ENCODE measurements around the gene DBN1. TPM values are rescaled to one million over a fixed set of nuclear protein-coding genes. Genes with fewer than 3 reads are reported as not detected.
A peak's percentile ranks its signal among the peaks of the same experiment; 100 is the strongest.

Gene DBN1
- total RNA-seq (53.9 TPM), polyA plus RNA-seq (96.5 TPM)

DNA sequence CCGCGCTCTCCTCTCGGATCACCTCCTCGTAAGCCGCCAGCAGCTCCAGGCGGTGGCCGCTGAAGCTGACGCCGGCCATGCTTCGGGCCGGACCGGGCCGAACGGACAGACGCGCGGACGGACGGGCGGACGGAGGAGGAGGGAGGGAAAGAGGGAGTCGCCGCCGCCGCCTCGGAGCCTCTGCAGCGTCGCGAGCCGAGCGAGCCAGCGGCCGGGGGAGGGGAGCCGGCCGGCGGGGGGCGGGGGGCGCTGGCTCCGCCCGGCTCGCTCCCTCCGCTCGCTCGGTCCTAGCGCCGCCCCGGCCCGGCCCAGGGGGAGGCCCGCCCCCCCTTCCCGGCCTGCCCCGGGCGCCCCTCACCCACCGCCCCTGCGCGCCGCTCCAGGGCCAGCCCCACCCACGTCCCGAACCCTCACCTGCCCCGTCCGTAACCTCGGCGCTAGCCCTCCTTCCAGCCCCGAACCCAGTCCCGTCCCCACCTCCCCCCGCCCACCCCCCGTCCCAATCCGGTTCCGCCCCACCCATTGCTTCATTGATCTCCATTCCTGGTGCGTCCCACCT, at the start of gene DBN1:
TSS of gene DBN1 (minus strand) at position 192 of the 559 bp plus-strand sequence. CDS start at position 79, 113 bp downstream.
- Histone ChIP-seq H3K4me1 (ENCODE audit: insufficient read depth) (no peaks in the 10 kb centered on the region), H3K4me3 (ENCODE audit: low read depth, low read length) (peak within 1 kb of the TSS; percentile 87), H3K27ac (ENCODE audit: low read depth) (no peak within 1 kb of the TSS), H3K36me3 (ENCODE audit: insufficient read depth) (no peaks in the 10 kb centered on the region)
- DNase-seq (ENCODE audit: extremely low spot score): no peak
- WGBS: 2% methylated on average over 64 of the region's 69 CpGs

DNA sequence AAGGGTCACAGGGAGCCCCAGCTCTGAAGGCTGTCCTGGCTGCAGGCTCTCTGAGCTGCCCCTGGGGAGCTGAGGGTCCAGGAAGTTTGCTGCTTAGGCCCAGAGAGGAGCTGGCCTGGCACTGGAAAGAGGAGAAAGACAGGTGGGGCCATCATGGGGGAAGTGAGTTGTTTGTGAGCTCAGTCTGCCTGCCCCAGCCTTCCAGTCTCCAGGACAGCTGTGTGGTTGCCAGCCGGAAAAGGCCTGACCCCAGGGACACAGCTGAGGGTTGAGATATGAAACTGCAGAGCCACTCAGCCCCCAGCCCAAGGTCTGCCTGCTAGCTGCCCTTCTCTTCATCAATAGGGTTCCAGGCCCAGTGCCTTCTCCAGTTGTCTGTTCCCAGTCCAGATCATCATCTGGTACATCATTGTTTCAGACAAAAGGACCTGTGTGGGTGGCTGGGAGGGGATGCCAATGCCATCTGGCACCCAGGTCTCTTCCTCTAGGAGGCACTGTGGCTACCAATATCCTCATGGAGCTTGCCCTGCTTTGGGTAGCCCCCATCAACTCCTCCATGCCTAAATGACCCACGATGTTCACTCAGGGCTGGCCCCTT, 47.6 kb upstream of the DBN1 start:
- H3K4me1 ChIP-seq (ENCODE audit: insufficient read depth): no peaks in the 10 kb centered on the region
- H3K36me3 ChIP-seq (ENCODE audit: insufficient read depth): no peaks in the 10 kb centered on the region
- no peak for DNase-seq (ENCODE audit: extremely low spot score)
- 78% methylated on average over 2 of the region's 2 CpGs for WGBS
- no peak overlapping the region for H3K4me3 ChIP-seq (ENCODE audit: low read depth, low read length)
- H3K27ac ChIP-seq (ENCODE audit: low read depth): no peak overlapping the region

DNA sequence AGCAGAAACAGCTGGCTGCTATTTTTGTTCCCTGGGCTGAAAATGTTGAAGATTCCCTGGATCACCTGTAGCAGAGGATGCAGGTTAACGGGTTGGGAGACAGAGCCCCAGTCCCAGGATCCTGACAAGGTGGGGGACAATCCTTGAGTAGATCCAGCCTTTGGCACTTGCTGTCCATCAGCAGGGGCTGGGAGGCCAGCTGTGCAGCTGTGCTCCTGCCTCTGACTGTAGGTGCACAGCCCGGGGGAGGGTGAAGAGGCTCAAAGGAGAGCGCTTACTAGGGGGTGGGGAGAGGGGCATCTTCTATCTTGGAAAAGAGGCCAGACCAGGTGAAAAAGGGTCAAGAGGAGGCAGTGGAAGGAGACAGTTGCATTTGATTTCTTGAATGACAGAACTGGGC, 46.8 kb upstream of the DBN1 start:
- no peak overlapping the region for H3K27ac ChIP-seq (ENCODE audit: low read depth)
- DNase-seq (ENCODE audit: extremely low spot score): no peak
- 94% methylated on average over 3 of the region's 3 CpGs for WGBS

DNA sequence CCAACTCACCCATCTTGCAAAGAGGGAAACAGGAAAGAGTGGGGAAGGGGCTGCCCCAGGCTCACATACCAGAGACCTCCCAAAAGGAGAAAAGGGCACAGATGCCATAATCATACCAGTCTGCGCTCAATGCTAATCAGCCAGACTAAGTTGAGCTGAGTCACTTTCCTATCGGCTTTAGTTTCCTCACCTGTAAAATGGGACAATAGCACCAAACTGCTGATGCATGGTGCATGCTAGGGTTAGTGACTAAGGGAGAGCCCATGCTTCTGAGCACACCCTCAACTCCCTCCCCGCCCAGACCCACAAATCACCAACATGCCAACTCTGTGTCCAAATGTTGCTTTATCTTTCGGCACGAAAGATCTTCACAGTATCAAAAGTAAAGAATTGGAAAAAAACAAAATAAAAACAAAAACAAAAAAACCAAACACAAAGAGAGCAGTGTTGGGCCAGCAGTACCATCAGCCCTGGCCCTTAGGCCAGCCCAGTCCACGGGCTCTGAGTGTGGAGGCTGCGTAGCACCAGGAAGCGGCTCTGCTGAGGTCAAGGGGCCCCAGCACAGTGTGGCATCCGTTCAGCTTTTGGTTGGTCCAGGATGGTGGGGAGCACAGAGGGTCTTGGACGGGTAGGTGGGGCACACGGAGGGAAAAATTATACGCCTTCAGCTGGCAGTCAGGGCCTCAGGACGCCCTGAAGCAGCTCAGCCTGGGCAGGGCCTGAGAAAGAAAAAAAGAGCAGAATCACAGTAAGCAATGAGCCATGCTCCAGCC, 46.2 kb upstream of the DBN1 start:
- WGBS: 93% methylated on average over 13 of the region's 13 CpGs
- no peaks in the 10 kb centered on the region for H3K36me3 ChIP-seq (ENCODE audit: insufficient read depth)
- no peak for DNase-seq (ENCODE audit: extremely low spot score)
- H3K4me3 ChIP-seq (ENCODE audit: low read depth, low read length): no peak overlapping the region
- H3K27ac ChIP-seq (ENCODE audit: low read depth): no peak overlapping the region
- H3K4me1 ChIP-seq (ENCODE audit: insufficient read depth): no peaks in the 10 kb centered on the region

More for the DNA sequence above, 46.8 kb upstream of the DBN1 start:
- no peak overlapping the region for H3K4me3 ChIP-seq (ENCODE audit: low read depth, low read length)
- H3K4me1 ChIP-seq (ENCODE audit: insufficient read depth): no peaks in the 10 kb centered on the region
- H3K36me3 ChIP-seq (ENCODE audit: insufficient read depth): no peaks in the 10 kb centered on the region

DNA sequence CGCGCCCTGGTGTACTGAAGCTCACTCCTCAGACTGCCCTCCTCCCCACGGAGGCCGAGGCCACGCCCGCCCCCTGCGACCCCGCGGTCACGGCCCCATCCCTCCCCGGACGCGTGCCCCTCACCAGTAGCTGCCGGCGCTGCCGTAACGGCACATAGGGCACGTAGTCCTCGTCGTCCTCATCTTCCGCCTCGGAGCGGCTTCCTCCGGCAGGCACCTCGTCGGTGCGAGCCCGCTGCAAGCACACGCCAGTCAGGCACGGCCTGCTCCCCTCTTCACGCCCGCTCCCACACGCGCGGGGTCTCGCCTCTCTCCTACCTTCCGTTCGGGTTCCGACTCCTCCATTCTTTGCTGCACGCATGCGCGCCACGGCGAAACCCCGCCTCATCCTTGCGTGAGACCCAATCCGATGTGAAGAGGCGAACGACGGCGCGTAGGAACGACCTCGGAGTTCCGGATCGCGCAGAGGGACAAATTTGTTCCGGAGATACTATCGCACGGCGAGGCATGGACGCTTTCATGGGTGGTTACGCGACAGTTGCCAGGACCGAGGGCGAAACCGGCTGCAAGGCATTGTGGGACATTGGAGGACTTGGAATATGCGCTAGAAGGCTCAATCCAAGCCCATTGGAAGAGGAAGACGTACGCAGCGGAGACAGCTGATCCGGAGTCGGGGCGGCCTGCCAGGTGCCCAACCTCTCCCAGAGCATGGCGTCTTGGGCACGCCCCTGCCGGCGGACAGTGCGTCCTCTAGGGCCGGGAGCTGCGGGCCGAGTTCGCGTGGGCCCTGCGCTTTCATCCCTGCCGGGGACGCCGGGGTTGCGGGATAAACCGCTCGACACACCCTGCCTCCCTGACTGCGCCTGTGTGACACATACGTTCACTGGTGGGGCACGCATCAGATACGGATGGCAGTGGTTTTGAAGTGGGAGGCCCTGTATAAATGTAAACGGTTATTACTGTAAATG, 43.5 kb upstream of the DBN1 start, which contains the start of gene DDX41:
TSS of gene DDX41 (minus strand) at position 361 of the 968 bp plus-strand sequence. CDS start at position 345, 16 bp downstream.
- WGBS: under 1% methylated on average over 96 of the region's 96 CpGs
- Histone ChIP-seq H3K4me3 (ENCODE audit: low read depth, low read length) (peak within 1 kb of the TSS; percentile 92), H3K36me3 (ENCODE audit: insufficient read depth) (no peaks in the 10 kb centered on the region), H3K4me1 (ENCODE audit: insufficient read depth) (no peaks in the 10 kb centered on the region), H3K27ac (ENCODE audit: low read depth) (peak within 1 kb of the TSS; percentile 82)
- peak; percentile 97 for DNase-seq (ENCODE audit: extremely low spot score)

DNA sequence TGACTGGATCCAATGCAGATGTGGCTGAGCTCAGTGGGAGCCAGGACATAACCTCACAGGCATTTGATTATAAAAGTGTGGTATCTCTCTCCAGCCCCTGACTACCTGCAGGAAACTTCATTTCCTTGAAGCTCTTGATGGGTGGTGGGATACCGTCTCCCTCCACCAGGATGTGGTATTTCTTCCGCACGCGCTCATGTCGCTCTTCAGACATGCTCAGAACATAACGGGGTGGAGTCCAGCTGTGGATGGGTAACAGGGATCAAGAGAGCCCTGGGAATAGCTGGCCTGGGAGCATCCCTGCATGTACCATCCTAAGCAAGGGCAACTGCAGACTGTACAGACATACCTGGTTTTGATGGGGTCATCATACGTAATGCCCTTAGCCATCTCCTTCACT, 42.1 kb upstream of the DBN1 start:
- no peak for DNase-seq (ENCODE audit: extremely low spot score)
- H3K4me1 ChIP-seq (ENCODE audit: insufficient read depth): no peaks in the 10 kb centered on the region
- H3K4me3 ChIP-seq (ENCODE audit: low read depth, low read length): peak overlapping the region; percentile 92
- 89% methylated on average over 7 of the region's 7 CpGs for WGBS
- H3K27ac ChIP-seq (ENCODE audit: low read depth): no peak overlapping the region
- H3K36me3 ChIP-seq (ENCODE audit: insufficient read depth): peaks cover 2% of the 10 kb centered on the region

DNA sequence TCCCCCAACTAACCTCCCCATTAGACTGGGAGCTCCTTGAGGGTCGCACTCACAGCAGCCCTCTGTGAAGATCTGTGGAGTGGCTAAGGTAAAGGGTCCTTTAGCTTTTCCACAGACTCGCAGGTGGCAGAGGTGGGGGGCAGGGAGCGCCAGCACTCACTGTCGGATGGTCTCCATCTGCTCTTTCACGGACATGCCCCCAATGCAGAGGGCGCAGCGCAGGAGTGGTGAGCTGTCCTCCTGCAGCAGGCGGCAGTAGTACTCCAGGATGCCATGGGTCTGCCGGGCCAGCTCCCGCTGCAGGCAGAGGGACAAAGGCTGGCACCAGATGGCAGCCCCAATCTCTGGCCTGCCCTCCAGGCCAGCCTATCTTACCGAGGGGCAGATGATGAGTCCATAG, 41.1 kb upstream of the DBN1 start:
- 93% methylated on average over 11 of the region's 11 CpGs for WGBS
- peaks cover 2% of the 10 kb centered on the region for H3K36me3 ChIP-seq (ENCODE audit: insufficient read depth)

DNA sequence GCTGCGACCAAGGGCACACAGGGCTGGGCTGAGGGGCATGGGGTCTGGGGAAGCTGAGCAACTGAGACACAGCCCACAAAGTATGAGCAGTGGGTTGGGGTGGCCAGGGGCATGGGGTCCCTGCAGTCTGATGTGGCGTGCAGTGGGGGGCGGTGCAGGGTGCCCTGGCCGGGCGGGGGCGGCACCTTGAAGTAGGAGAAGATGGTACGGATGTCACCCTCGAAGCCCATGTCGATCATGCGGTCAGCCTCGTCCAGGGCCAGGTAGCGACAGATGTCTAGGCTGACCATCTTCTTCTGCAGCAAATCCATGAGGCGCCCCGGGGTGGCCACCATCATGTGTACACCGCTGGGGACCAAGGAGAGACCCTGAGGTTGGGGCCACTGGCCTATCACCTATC, 40.1 kb upstream of the DBN1 start:
- Histone ChIP-seq H3K36me3 (ENCODE audit: insufficient read depth) (peaks cover 2% of the 10 kb centered on the region), H3K27ac (ENCODE audit: low read depth) (no peak overlapping the region), H3K4me3 (ENCODE audit: low read depth, low read length) (no peak overlapping the region), H3K4me1 (ENCODE audit: insufficient read depth) (no peaks in the 10 kb centered on the region)
- WGBS: 96% methylated on average over 15 of the region's 15 CpGs
- no peak for DNase-seq (ENCODE audit: extremely low spot score)

More for the DNA sequence above, 41.1 kb upstream of the DBN1 start:
- Histone ChIP-seq H3K27ac (ENCODE audit: low read depth) (no peak overlapping the region), H3K4me3 (ENCODE audit: low read depth, low read length) (no peak overlapping the region), H3K4me1 (ENCODE audit: insufficient read depth) (no peaks in the 10 kb centered on the region)
- DNase-seq (ENCODE audit: extremely low spot score): no peak

DNA sequence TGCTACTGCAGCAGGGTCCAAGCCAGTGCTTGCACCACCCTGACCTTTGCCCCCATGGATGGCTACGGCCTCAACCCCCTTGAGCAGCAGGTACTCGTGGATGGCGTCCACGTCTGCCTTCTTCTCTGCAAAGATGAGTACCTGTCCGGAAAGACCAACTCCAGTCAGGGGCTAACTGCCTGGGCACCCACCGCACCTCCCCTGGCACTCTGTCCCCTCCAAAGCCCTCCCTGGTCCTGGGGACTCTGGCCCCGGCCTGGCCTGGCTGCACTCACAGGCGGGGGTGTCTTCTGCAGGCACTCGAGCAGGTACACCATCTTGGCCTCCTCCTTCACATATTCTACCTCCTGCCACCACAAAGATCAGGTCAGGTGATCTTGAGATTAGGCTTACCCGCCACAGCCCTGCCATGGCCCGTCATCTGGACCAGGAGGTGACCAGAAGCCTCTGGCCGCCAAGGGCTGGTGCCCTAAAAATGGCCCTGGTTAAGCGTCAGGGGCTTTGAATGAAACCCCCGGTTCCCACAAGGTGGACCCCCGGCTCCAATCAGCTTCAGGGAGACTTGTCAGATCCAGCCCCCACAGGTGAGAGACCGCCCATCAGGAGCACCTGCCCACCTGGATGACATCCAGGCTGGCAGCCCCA, 39.4 kb upstream of the DBN1 start:
- peaks cover 2% of the 10 kb centered on the region for H3K36me3 ChIP-seq (ENCODE audit: insufficient read depth)
- WGBS: 95% methylated on average over 16 of the region's 16 CpGs
- no peaks in the 10 kb centered on the region for H3K4me1 ChIP-seq (ENCODE audit: insufficient read depth)
- no peak for DNase-seq (ENCODE audit: extremely low spot score)
- no peak overlapping the region for H3K27ac ChIP-seq (ENCODE audit: low read depth)
- H3K4me3 ChIP-seq (ENCODE audit: low read depth, low read length): no peak overlapping the region

DNA sequence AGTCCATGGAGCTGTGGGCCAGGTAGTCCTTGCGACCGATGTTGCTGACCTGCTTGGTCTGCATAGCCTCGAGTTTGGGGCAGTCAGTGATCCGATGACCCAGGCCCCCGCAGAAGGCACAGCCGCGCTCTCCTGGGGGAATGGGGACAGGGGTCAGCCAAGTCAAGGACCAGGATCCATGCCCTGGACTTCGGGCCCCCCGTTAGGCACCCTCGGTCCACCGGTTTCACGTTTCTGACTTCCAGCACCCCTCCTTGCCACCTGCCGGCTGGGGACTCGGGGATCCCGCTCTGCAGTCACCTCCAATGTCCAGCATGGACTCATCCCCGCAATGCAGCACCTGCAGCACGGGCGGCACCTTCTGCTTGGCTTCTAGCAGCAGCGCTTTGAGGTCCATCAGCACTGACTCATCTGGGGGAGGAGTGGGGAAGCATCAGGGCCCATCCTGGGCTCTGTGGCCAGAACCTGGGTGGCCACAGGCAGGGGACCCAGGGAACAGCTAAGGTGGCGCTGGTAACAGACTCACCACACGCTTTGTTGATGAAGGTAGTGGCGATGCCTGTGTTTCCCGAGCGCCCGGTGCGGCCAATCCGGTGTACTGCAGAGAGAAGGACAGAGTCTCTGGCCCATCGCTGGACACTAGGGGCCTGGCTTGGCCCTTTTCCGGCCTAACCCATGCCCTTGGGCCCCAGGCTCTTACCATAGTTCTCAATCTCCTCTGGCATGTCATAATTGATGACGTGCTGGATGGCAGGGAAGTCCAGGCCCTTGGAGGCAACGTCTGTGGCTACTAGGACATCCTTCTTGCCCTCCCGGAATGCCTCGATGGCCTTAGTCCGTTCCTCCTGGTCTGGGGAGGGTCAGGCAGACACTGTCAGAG, 38.6 kb upstream of the DBN1 start:
- Histone ChIP-seq H3K4me1 (ENCODE audit: insufficient read depth) (no peaks in the 10 kb centered on the region), H3K36me3 (ENCODE audit: insufficient read depth) (peaks cover 2% of the 10 kb centered on the region), H3K27ac (ENCODE audit: low read depth) (no peak overlapping the region), H3K4me3 (ENCODE audit: low read depth, low read length) (no peak overlapping the region)
- 93% methylated on average over 34 of the region's 34 CpGs for WGBS
- DNase-seq (ENCODE audit: extremely low spot score): no peak

DNA sequence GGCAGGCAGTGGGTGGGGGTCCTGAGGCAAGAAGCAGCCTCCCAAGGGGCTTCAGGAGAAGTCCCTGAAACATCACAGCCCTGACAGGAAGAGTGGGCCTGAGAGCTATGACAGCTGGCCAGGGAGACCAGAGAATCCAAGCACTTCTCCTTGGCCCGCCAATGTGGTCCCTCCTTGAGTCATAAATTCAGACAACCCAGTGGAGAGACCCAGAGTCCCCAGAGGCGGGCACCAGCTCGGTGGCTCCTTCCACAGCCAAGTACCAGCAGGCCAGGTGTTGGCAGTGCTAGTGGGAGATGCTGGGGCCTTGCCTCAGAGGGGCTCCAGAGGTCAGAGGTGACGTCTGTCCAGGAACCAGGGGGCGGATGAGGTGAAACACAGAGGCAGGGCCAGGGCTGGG, 37.7 kb upstream of the DBN1 start:
- no peak for DNase-seq (ENCODE audit: extremely low spot score)
- Histone ChIP-seq H3K4me3 (ENCODE audit: low read depth, low read length) (no peak overlapping the region), H3K4me1 (ENCODE audit: insufficient read depth) (no peaks in the 10 kb centered on the region), H3K27ac (ENCODE audit: low read depth) (no peak overlapping the region), H3K36me3 (ENCODE audit: insufficient read depth) (peaks cover 2% of the 10 kb centered on the region)
- WGBS: 89% methylated on average over 5 of the region's 5 CpGs

DNA sequence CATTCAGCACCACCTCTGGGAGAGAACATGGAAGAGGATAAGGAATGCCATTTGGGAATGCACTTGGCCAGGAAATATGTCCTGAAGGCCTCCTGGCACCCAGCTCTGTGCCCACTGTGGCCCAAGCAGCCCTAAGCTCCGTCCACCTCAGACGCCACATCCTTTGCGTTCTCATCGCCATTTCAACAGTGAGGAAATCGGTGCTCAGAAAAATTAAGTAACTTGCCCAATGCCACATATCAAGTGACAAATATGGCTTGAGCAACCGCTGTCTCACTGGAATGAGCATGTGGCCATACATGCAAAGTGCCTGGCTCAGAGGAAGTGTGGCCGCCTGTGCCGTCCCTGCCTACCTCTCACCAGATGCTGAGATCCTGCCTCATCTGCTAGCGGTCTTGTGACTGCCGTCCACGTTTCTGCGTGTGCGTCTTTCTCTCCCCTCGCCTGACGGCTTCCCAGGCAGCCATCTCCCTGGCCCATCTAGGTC, 37.2 kb upstream of the DBN1 start:
- Histone ChIP-seq H3K36me3 (ENCODE audit: insufficient read depth) (peaks cover 2% of the 10 kb centered on the region), H3K27ac (ENCODE audit: low read depth) (no peak overlapping the region), H3K4me1 (ENCODE audit: insufficient read depth) (no peaks in the 10 kb centered on the region), H3K4me3 (ENCODE audit: low read depth, low read length) (no peak overlapping the region)
- no peak for DNase-seq (ENCODE audit: extremely low spot score)
- WGBS: 87% methylated on average over 15 of the region's 15 CpGs
